Measurements from ENCODE around the gene GPR15LG.

DNA sequence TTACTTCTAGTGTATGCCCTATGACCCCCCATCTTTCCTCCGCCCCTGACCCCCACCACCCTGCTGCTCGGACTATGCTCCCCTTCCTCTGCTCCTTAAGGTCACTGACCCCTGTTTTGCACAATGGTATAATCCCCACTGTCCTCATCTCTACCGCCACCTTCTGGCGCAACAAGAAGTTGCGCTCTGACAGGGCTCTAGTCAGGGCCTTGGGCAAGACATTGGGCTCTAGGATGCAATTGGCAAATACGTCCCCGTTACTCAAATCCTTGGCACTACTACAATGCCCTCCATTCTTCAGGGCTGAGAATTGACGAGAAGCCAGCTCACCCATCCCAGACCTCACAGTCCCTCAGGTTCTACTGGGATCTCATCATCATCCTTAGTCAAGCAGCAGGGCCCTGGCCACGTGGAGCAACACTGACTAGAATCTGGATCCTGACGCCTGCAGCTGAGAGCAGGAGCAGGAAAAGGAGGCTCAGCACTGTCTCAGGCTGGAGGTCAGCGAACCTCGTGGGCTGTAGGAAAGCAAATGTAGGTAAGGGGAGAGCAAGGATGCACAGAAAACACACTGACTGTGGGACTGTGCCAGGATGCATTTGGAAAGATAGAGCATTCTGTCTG lies 41.1 kb downstream of the GPR15LG start:
- TF ChIP-seq, protein P1, sequence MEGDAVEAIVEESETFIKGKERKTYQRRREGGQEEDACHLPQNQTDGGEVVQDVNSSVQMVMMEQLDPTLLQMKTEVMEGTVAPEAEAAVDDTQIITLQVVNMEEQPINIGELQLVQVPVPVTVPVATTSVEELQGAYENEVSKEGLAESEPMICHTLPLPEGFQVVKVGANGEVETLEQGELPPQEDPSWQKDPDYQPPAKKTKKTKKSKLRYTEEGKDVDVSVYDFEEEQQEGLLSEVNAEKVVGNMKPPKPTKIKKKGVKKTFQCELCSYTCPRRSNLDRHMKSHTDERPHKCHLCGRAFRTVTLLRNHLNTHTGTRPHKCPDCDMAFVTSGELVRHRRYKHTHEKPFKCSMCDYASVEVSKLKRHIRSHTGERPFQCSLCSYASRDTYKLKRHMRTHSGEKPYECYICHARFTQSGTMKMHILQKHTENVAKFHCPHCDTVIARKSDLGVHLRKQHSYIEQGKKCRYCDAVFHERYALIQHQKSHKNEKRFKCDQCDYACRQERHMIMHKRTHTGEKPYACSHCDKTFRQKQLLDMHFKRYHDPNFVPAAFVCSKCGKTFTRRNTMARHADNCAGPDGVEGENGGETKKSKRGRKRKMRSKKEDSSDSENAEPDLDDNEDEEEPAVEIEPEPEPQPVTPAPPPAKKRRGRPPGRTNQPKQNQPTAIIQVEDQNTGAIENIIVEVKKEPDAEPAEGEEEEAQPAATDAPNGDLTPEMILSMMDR (conservative IDR thresholded peaks at IDR 0.05): peak; percentile 80
- no peak for TF ChIP-seq ZFX (IDR thresholded peaks at IDR 0.05)
